Transverse colon (tissue), 4 donors: Measurements from ENCODE around the gene CERKL. TPM values are rescaled to one million over a fixed set of nuclear protein-coding genes. Genes with fewer than 3 reads are reported as not detected.

ENCODE experiments used
- DNase-seq: peaks from one replicate; pipeline ENCODE4 v3.0.0-alpha.2; 2019
- H3K27ac ChIP-seq, 4 donors: fragments of 200-600 bp; sonication (generic); 2 replicates each; pipeline ENCODE4 v1.5.1; 2016 to 2018; ENCODE audit warnings: inconsistent platforms in 4 of 4
- H3K27me3 ChIP-seq: fragments of 200-600 bp; sonication (generic); 2 replicates; pipeline ENCODE4 v1.5.1; 2017; ENCODE audit warnings: inconsistent platforms
- H3K36me3 ChIP-seq, 4 donors: fragments of 200-600 bp; sonication (generic); 2 replicates each; pipeline ENCODE4 v1.5.1; 2017 to 2019; ENCODE audit warnings: inconsistent platforms in 4 of 4
- H3K4me1 ChIP-seq, 4 donors: fragments of 200-600 bp; sonication (generic); 2 replicates each; pipeline ENCODE4 v1.5.1; 2017 to 2020; ENCODE audit warnings: inconsistent platforms in 4 of 4
- H3K4me3 ChIP-seq, 4 donors: fragments of 200-600 bp; sonication (generic); 1 replicate in 1 of 4; 2 replicates in 3 of 4; pipeline versions ENCODE4 v1.5.1 to v1.6.1; 2017 to 2019; ENCODE audit warnings: inconsistent platforms in 4 of 4
- H3K9me3 ChIP-seq, 2 donors: fragments of 200-600 bp; sonication (generic); 2 replicates each; pipeline ENCODE4 v1.5.1; 2017 to 2019; ENCODE audit warnings: inconsistent platforms in 2 of 2
- EP300 ChIP-seq: sonication (generic); formaldehyde crosslinking; IDR thresholded peaks from one replicate; pipeline ENCODE4 v1.6.1; 2017; ENCODE audit warnings: antibody characterized with exemption, low read depth
- POLR2A ChIP-seq: fragments of 450-650 bp; IDR thresholded peaks from one replicate; pipeline ENCODE4 v1.6.1; 2016; ENCODE audit warnings: antibody characterized with exemption, mild to moderate bottlenecking, moderate library complexity
- POLR2AphosphoS5 ChIP-seq, 3 donors: sonication (generic); formaldehyde crosslinking; IDR thresholded peaks; one replicate each; pipeline ENCODE4 v1.6.1; 2016; ENCODE audit warnings: antibody characterized with exemption in 3 of 3
- WGBS, 2 donors: methylation state at CpG; one replicate each; pipeline ENCODE4 v1.1.5; 2018; ENCODE audit warnings: low coverage in 1 of 2; 5-methylcytosine and 5-hydroxymethylcytosine counted together
- in situ Hi-C, 4 donors: fragments of 200-750 bp; cut with MboI; loops; one replicate each; pipeline versions ENCODE4 v1.15.0 to v1.15.1; 2017; ENCODE audit warnings: low sequenced_read_pairs in 3 of 4, low pct_ligation_motif_present in 1 of 4, low pct_unique_long_range_greater_than_20kb in 1 of 4
- intact Hi-C: fragments of 100-400 bp; cut with DNase I; formaldehyde crosslinking; loops from one replicate; pipeline ENCODE4 v1.15.1; 2023; ENCODE audit warnings: low total_unique reads
- total RNA-seq, 4 donors: library from RNA; depleted of rRNA; stranded (reverse); fragments of >200 nt; gene quantifications; one replicate each; pipeline ENCODE4 v1.1.0, GENCODE V29; 2016
- TF ChIP-seq, protein P1 (sequence below), 5 experiments: fragments of 200-600 bp in 3 of 5; fragments of 450-650 bp in 2 of 5; sonication (generic) in 3 of 5; IDR thresholded peaks; 1 replicate in 2 of 5; 2 replicates in 3 of 5; pipeline ENCODE4 v1.5.1; 2016 to 2017; ENCODE audit warnings: antibody characterized with exemption in 5 of 5, inconsistent platforms in 3 of 5, mild to moderate bottlenecking in 2 of 5, moderate library complexity in 1 of 5

CERKL gene
- total RNA-seq, 4 donors from 2014 or later, result 0.32 TPM; not detected in 3

DNA sequence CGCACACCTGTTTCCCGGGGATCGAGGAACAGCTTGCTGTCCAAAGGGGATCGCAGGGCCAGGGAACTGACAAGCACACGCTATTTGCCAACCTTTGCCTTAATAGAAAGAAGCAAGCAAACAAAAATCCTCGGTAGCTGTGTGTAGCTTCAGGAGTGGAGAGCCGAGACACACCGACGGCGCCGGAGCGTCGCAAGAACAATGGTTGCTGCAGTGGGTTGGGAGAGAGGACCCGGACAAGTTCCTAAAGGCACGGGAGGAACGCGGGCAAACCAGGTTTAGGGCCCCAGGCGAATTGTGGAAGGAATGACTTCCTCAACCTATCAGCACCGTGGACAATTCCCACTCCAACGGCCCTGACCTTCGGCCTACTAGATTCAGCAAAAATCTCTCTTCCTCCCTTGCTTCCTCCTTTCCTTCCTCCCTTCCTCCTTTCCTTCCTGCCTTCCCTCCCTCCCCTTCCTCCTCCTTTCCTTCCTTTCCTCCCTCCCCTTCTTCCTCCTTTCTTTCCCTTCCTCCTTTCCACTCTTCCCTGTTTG is 28.3 kb upstream of the CERKL start:
- intact Hi-C loops, result no loop called here
- WGBS, 2 donors, result 12 to 17% methylated on average over 9 to 21 of the region's 21 CpGs
- H3K36me3 ChIP-seq, result no peaks in the 10 kb centered on the region
- H3K27ac ChIP-seq, result no peak overlapping the region
- no peaks in the 10 kb centered on the region for H3K9me3 ChIP-seq
- no peak for DNase-seq
- no peak for TF ChIP-seq EP300
- TF ChIP-seq POLR2AphosphoS5 (IDR thresholded peaks at IDR 0.05), result no peak
- no peak for TF ChIP-seq POLR2A
- TF ChIP-seq, protein P1, sequence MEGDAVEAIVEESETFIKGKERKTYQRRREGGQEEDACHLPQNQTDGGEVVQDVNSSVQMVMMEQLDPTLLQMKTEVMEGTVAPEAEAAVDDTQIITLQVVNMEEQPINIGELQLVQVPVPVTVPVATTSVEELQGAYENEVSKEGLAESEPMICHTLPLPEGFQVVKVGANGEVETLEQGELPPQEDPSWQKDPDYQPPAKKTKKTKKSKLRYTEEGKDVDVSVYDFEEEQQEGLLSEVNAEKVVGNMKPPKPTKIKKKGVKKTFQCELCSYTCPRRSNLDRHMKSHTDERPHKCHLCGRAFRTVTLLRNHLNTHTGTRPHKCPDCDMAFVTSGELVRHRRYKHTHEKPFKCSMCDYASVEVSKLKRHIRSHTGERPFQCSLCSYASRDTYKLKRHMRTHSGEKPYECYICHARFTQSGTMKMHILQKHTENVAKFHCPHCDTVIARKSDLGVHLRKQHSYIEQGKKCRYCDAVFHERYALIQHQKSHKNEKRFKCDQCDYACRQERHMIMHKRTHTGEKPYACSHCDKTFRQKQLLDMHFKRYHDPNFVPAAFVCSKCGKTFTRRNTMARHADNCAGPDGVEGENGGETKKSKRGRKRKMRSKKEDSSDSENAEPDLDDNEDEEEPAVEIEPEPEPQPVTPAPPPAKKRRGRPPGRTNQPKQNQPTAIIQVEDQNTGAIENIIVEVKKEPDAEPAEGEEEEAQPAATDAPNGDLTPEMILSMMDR (IDR thresholded peaks at IDR 0.05), result no peak
- H3K4me3 ChIP-seq, result no peak overlapping the region
- H3K4me1 ChIP-seq, result peaks cover 6 to 26% (median 11%) of the 10 kb centered on the region in 4 donors
- in situ Hi-C loops, result no loop called here
- peaks cover 86% of the 10 kb centered on the region for H3K27me3 ChIP-seq

DNA sequence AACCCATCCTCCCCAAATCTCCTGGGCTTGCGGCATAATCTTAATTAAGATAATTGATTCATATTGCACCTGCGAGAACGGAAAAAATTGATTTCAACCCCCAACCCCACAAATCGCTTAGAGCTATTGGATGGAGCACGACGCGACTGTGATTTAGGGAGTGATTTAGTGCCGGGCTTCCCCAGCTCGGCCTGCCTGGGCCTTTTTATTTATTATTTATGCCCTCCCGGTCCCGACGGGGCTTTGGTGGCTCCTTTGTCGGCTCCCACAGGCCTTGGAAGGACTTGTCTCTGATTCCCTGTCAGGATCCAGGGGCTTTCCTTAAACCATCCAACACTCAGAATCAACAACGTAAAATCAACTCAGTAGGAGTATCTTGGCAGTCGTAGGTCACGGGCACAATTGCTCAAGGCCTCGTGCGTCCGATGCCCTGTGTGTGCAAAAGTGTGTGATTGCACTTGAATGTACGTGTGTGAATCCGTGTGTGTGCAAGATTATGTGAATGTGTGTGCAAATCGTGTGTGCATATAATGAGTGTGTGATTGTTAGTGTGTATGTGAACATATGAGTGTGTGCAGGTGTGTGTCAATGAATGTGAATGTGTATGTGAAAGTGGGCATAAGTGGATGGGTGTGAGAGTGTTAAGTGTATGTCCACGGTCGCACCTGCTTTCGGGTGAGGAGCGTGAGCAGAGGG is 27.7 kb upstream of the CERKL start:
- no peak for DNase-seq
- H3K4me1 ChIP-seq, result peaks cover 6 to 26% (median 11%) of the 10 kb centered on the region in 4 donors
- WGBS, 2 donors, result 22 to 24% methylated on average over 8 to 26 of the region's 26 CpGs
- TF ChIP-seq, protein P1 (IDR thresholded peaks at IDR 0.05), result no peak
- TF ChIP-seq POLR2AphosphoS5 (IDR thresholded peaks at IDR 0.05), result no peak
- TF ChIP-seq POLR2A, result no peak
- TF ChIP-seq EP300, result no peak
- in situ Hi-C loops, result no loop called here
- H3K27me3 ChIP-seq, result peaks cover 90% of the 10 kb centered on the region
- intact Hi-C loops, result no loop called here
- no peaks in the 10 kb centered on the region for H3K9me3 ChIP-seq
- no peak overlapping the region for H3K27ac ChIP-seq
- no peaks in the 10 kb centered on the region for H3K36me3 ChIP-seq
- peak overlapping the region in 1 of 4 donors; percentile 35 for H3K4me3 ChIP-seq

- Histone ChIP-seq H3K27me3 (peaks cover 94% of the 10 kb centered on the region), H3K36me3 (no peaks in the 10 kb centered on the region), H3K4me1 (peaks cover 6 to 26% (median 11%) of the 10 kb centered on the region in 4 donors), H3K9me3 (no peaks in the 10 kb centered on the region), H3K27ac (no peak overlapping the region), H3K4me3 (peak overlapping the region in 1 of 4 donors; percentile 35)
- DNase-seq, result no peak
- TF ChIP-seq, protein P1 (IDR thresholded peaks at IDR 0.05), result no peak
- TF ChIP-seq POLR2AphosphoS5 (IDR thresholded peaks at IDR 0.05) (no peak), POLR2A (no peak), EP300 (no peak)
- intact Hi-C loops, result no loop called here
- in situ Hi-C loops, result no loop called here
- WGBS, 2 donors, result 8% methylated on average over 61 of the region's 85 CpGs; no CpG with 5 or more reads in 1 of the 2 donors
Observed at GRCh38 chr2:181683518-181684453, 26.9 kb upstream of the CERKL start.
